Ovary (tissue), 9 donors: ENCODE data around the gene LRP1B. TPM values are rescaled to one million over a fixed set of nuclear protein-coding genes. Genes with fewer than 3 reads are reported as not detected.

ENCODE experiments used
- DNase-seq, 5 donors: peaks; one replicate each; pipeline ENCODE4 v3.0.0-alpha.2; 2019 to 2020
- H3K27ac ChIP-seq, 2 donors: fragments of 200-600 bp; one replicate each; pipeline versions ENCODE4 v1.5.1 to v1.8.0; 2019 to 2022
- H3K27me3 ChIP-seq: fragments of 200-600 bp; one replicate; pipeline ENCODE4 v1.8.0; 2022
- H3K36me3 ChIP-seq: fragments of 200-600 bp; sonication (generic); one replicate; pipeline ENCODE4 v1.5.1; 2019
- H3K4me1 ChIP-seq: one replicate; pipeline ENCODE4 v1.8.1; 2013; ENCODE audit warnings: mild to moderate bottlenecking, moderate library complexity; ENCODE audit not compliant: insufficient read depth
- H3K4me3 ChIP-seq: fragments of 200-600 bp; sonication (generic); one replicate; pipeline ENCODE4 v1.5.1; 2017
- H3K9me3 ChIP-seq, 2 donors: fragments of 200-600 bp in 1 of 2; sonication (generic) in 1 of 2; one replicate each; pipeline versions ENCODE4 v1.5.1 to v1.8.1; 2013 to 2019; ENCODE audit warnings: mild to moderate bottlenecking in 1 of 2, moderate library complexity in 1 of 2
- CTCF ChIP-seq, 3 donors: fragments of 450-650 bp in 2 of 3; fragments of 200-600 bp in 1 of 3; IDR thresholded peaks; one replicate each; pipeline versions ENCODE4 v1.5.1 to v1.8.0; 2016 to 2022; ENCODE audit warnings: antibody characterized with exemption in 3 of 3, mild to moderate bottlenecking in 1 of 3
- EP300 ChIP-seq: sonication (generic); formaldehyde crosslinking; IDR thresholded peaks from one replicate; pipeline ENCODE4 v1.6.1; 2017; ENCODE audit warnings: antibody characterized with exemption
- POLR2A ChIP-seq: fragments of 450-650 bp; IDR thresholded peaks from one replicate; pipeline ENCODE4 v1.6.1; 2017; ENCODE audit warnings: antibody characterized with exemption, mild to moderate bottlenecking, moderate library complexity
- WGBS, 3 donors: extraction: QIAGEN DNeasy Blood & Tissue Kit in 1 of 3; methylation state at CpG; one replicate each; pipeline versions ENCODE4 v1.1.5 to v1.1.7; 2013 to 2017; 5-methylcytosine and 5-hydroxymethylcytosine counted together
- intact Hi-C, 4 donors: fragments of 100-400 bp; cut with DNase I; formaldehyde crosslinking; loops; one replicate each; pipeline versions ENCODE4 v1.11.0 to v1.15.1; 2022 to 2023
- polyA plus RNA-seq, 2 donors: library from polyadenylated mRNA; stranded (reverse); fragments of 200-250 nt in 1 of 2; fragments of 350-450 nt in 1 of 2; fragmentation: Illumina TruSeq in 1 of 2; extraction: RNeasy Lipid Tissue Mini Kit (QIAGEN cat#74804) in 1 of 2; gene quantifications; one replicate each; pipeline ENCODE4 v1.2.3, GENCODE V29; 2013 to 2014
- total RNA-seq, 7 donors: library from RNA; depleted of rRNA in 2 of 7; stranded (reverse); fragments of >200 nt in 2 of 7; fragmentation: NEBNext Ultra II Directional in 3 of 7; extraction: Animal tissue kit (Norgen Biotek cat#: 25700) in 3 of 7; gene quantifications; one replicate each; pipeline versions ENCODE4 v1.1.0 to v1.2.4, GENCODE V29; 2016 to 2023
- donor health status: DM: no; HTN: no; CAD: no; lungs with moderate emphysema.
- donor health status: DM: no; HTN: no; CAD: no.
- donor health status: Bipolar disorder and iron deficiency.
- donor health status: DM: yes; HTN: yes; CAD: no.
- donor health status: DM: no; HTN: no; CAD: no.
- donor health status: DM: yes; HTN: yes; CAD: no.

LRP1B gene
- total and polyA plus RNA-seq, 9 donors, result 0.08 to 2.6 (median 0.37) TPM

GRCh38 chr2:141497272-141497671, 633.5 kb downstream of the LRP1B start:
- Histone ChIP-seq H3K27ac (no peak overlapping the region), H3K9me3 (no peaks in the 10 kb centered on the region), H3K4me3 (no peak overlapping the region), H3K27me3 (no peaks in the 10 kb centered on the region), H3K36me3 (no peaks in the 10 kb centered on the region), H3K4me1 (no peaks in the 10 kb centered on the region)
- 59 to 71% (median 70%) methylated on average over 4 of the region's 4 CpGs for WGBS, 3 donors
- DNase-seq, result no peak
- TF ChIP-seq POLR2A, result no peak
- TF ChIP-seq EP300, result no peak
- no peak for TF ChIP-seq CTCF (IDR thresholded peaks at IDR 0.05)
- intact Hi-C loops, result no loop called here

- no peak overlapping the region for H3K4me3 ChIP-seq
- WGBS, 3 donors, result 80 to 81% (median 80%) methylated on average over 2 of the region's 2 CpGs
- TF ChIP-seq EP300 (no peak), POLR2A (no peak), CTCF (IDR thresholded peaks at IDR 0.05) (no peak)
- H3K4me1 ChIP-seq, result no peaks in the 10 kb centered on the region
- no peaks in the 10 kb centered on the region for H3K27me3 ChIP-seq
- H3K36me3 ChIP-seq, result no peaks in the 10 kb centered on the region
- no peaks in the 10 kb centered on the region for H3K9me3 ChIP-seq
- intact Hi-C loops, result no loop called here
- no peak for DNase-seq
- no peak overlapping the region for H3K27ac ChIP-seq
Observed at GRCh38 chr2:141496810-141497209, 634.0 kb downstream of the LRP1B start.

GRCh38 chr2:141493936-141494335, 636.9 kb downstream of the LRP1B start:
- no peaks in the 10 kb centered on the region for H3K9me3 ChIP-seq
- H3K4me3 ChIP-seq, result no peak overlapping the region
- intact Hi-C loops, result no loop called here
- 83 to 100% (median 94%) methylated on average over 1 of the region's 1 CpG for WGBS, 3 donors
- H3K36me3 ChIP-seq, result no peaks in the 10 kb centered on the region
- no peak for DNase-seq
- TF ChIP-seq CTCF (IDR thresholded peaks at IDR 0.05) (no peak), POLR2A (no peak), EP300 (no peak)
- H3K4me1 ChIP-seq, result no peaks in the 10 kb centered on the region
- H3K27me3 ChIP-seq, result no peaks in the 10 kb centered on the region
- H3K27ac ChIP-seq, result no peak overlapping the region

- intact Hi-C loops, result no loop called here
- Histone ChIP-seq H3K27ac (no peak overlapping the region), H3K9me3 (no peaks in the 10 kb centered on the region), H3K36me3 (no peaks in the 10 kb centered on the region), H3K4me1 (no peaks in the 10 kb centered on the region), H3K27me3 (no peaks in the 10 kb centered on the region), H3K4me3 (no peak overlapping the region)
- DNase-seq, result no peak
- no peak for TF ChIP-seq POLR2A
- TF ChIP-seq EP300, result no peak
- WGBS, 3 donors, result 70 to 74% (median 70%) methylated on average over 3 of the region's 3 CpGs
Observed at GRCh38 chr2:141492816-141493215, 638.0 kb downstream of the LRP1B start.

GRCh38 chr2:141490886-141491285, 639.9 kb downstream of the LRP1B start:
- WGBS, 3 donors, result 31 to 69% (median 31%) methylated on average over 1 of the region's 1 CpG
- Histone ChIP-seq H3K4me3 (no peak overlapping the region), H3K27ac (no peak overlapping the region), H3K36me3 (no peaks in the 10 kb centered on the region), H3K4me1 (no peaks in the 10 kb centered on the region), H3K9me3 (no peaks in the 10 kb centered on the region), H3K27me3 (no peaks in the 10 kb centered on the region)
- intact Hi-C loops, result no loop called here
- TF ChIP-seq EP300 (no peak), POLR2A (no peak), CTCF (IDR thresholded peaks at IDR 0.05) (no peak)
- DNase-seq, result no peak
